ENCODE data around the gene EMC10.

Gene EMC10

DNA sequence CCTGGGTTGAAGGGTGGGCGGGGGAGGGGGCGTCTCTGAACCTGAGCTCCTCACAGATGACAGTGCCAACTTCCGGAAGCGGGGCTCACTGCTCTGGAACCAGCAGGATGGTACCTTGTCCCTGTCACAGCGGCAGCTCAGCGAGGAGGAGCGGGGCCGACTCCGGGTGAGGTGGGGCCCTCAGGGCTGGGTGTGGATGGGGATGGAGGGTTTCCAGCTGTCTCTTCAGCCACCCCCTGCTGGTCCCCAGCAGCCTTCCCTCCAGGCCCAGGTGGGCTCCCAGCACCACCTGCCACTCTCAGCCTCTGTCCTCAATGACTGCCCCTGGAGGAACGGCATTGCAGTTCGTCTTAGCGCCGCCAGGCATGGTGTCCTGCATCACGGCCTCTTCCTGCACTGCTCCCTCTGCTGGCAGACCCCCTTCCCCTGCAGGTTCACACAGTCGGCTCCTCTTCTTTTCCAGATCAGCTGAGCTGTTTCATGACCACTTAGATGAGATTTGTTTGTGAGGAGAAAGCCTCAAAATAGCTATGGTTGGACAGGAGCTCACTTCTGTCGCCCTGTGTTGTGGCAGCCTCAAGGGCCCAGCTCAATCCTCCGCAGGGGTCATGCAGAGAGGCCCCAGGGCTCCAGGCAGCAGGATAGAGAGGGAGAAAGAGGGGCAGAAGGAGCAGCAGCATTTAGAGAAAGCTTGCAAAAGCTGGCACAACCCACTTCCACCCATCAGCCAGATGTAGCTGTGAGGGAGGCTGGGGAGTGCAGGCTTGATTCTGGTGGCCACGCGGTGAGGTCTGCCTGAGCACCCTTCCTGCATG is 2.8 kb downstream of the EMC10 start:
- H3K4me3 ChIP-seq (ENCODE audit: low read length): no peak overlapping the region
- DNase-seq (ENCODE audit: low read depth): peak; percentile 28
- TF ChIP-seq, protein P1, sequence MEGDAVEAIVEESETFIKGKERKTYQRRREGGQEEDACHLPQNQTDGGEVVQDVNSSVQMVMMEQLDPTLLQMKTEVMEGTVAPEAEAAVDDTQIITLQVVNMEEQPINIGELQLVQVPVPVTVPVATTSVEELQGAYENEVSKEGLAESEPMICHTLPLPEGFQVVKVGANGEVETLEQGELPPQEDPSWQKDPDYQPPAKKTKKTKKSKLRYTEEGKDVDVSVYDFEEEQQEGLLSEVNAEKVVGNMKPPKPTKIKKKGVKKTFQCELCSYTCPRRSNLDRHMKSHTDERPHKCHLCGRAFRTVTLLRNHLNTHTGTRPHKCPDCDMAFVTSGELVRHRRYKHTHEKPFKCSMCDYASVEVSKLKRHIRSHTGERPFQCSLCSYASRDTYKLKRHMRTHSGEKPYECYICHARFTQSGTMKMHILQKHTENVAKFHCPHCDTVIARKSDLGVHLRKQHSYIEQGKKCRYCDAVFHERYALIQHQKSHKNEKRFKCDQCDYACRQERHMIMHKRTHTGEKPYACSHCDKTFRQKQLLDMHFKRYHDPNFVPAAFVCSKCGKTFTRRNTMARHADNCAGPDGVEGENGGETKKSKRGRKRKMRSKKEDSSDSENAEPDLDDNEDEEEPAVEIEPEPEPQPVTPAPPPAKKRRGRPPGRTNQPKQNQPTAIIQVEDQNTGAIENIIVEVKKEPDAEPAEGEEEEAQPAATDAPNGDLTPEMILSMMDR (IDR thresholded peaks at IDR 0.05; ENCODE audit: insufficient read depth, low read depth, low read length, missing control alignments): peak; percentile 51

DNA sequence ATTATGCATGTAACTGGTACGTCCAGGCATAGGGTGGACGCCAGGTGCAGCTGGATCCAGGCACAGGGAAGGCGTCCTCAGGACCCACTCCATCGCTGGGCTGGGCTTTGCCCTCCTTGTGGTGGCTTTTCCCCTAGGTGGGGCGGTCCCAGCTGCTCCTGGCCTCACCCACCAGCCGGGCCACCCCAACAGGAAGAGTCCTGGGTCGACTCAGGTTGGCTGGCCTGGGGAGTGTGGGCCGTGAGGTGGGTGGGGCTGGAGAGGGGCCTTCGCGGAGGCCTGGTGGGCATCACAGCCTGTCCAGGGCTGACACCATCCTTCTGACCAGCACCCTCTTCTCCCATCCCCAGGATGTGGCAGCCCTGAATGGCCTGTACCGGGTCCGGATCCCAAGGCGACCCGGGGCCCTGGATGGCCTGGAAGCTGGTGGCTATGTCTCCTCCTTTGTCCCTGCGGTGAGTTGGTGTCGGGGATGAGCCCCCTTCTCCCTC is 3.5 kb downstream of the EMC10 start:
- DNase-seq (ENCODE audit: low read depth): no peak
- TF ChIP-seq, protein P1 (IDR thresholded peaks at IDR 0.05; ENCODE audit: insufficient read depth, low read depth, low read length, missing control alignments): no peak
- H3K4me3 ChIP-seq (ENCODE audit: low read length): no peak overlapping the region

DNA sequence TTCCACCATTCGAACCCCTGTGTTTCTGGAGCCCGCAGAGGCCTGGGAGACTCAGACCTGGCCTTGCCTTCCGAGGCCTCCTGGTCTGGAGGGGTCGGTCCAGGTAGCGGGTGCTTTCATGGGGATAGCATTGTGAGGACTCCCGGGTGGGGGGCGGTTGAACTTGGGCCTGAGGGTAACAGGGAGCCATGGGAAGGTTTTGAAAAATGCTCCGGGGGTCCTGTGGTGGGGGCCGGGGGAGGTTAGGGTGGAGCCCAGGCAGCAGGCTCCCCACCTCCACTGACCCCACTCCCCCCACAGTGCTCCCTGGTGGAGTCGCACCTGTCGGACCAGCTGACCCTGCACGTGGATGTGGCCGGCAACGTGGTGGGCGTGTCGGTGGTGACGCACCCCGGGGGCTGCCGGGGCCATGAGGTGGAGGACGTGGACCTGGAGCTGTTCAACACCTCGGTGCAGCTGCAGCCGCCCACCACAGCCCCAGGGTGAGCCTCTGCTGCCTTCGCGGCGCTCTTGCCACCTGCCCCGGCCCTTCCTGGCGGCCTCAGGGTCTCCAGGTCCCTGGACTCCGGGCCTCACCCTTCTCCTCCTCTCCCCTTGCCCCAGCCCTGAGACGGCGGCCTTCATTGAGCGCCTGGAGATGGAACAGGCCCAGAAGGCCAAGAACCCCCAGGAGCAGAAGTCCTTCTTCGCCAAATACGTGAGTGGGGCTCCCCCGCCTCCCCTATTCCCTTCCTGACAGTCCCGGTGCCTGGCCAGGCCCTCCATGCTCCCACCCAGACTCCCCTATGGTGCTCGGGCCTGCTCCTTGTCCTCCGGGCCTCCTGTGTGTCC is 4.2 kb downstream of the EMC10 start:
- DNase-seq (ENCODE audit: low read depth): no peak
- TF ChIP-seq, protein P1 (IDR thresholded peaks at IDR 0.05; ENCODE audit: insufficient read depth, low read depth, low read length, missing control alignments): no peak
- no peak overlapping the region for H3K4me3 ChIP-seq (ENCODE audit: low read length)

DNA sequence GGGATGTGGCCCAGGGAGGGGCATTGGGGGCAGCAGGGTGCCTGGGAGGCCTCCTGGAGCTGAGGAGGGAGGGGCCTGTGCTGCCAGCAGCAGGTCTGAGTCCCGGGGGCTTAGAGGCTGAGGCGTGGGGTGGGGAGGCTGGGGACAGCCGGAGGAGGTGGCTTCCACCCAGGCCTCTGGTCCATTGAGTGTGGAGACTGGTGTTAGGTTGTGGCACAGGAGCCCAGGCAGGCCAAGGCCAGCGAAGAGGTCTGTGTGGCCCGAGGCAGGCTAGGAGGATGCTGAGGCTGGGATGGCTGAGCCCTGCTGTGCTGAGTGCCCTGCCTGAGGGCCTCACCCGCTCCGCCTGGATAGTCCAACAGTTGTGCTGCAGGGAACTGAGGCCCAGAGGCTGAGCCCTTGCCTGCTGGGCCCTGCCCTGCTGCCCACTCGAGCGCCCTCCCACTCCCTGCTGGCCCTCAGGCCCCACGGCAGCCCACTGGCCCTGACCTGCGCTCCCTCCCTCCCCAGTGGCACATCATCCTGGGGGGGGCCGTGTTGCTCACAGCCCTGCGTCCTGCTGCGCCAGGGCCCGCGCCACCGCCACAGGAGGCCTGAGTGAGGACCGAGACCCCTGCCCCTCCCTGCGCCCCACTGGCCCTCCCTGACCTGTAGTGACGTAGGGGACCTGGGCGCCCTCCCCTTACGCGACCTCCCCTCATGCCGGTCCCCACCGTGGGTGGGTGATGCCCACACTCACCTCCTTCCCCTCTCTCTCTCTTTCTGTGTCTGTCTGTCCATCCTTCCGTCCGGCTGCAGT is 5.2 kb downstream of the EMC10 start:
- TF ChIP-seq, protein P1 (IDR thresholded peaks at IDR 0.05; ENCODE audit: insufficient read depth, low read depth, low read length, missing control alignments): no peak
- no peak for DNase-seq (ENCODE audit: low read depth)
- H3K4me3 ChIP-seq (ENCODE audit: low read length): no peak overlapping the region

DNA sequence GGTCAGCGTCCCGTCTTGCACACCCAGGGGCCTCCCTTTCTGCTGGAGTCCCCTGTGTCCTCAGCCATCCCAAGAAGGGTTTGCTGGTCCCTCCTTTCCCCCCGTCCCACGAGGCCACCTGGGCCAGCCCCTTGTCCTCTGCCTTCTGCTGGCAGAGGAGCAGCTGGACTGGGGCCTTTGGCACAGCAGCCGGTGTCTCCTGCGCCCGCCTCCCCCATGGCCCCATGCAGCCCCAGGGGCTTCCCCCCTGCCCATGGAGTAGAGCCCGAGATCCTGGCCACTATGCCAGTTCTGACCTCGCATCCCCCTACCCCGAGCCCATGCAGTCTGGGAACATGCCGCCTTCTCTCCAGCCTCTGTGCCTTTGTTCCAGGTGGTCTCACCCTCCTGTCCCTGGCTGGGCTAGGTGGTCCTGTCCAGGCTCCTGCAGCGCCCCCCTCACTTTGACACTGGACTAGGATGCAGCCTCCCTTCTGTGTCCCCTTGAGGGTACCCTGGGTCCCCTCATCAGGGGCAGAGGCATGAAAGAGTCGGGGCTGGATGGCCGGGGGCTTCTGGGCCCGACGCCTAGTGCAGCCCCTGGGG is 6.1 kb downstream of the EMC10 start:
- no peak overlapping the region for H3K4me3 ChIP-seq (ENCODE audit: low read length)

DNA sequence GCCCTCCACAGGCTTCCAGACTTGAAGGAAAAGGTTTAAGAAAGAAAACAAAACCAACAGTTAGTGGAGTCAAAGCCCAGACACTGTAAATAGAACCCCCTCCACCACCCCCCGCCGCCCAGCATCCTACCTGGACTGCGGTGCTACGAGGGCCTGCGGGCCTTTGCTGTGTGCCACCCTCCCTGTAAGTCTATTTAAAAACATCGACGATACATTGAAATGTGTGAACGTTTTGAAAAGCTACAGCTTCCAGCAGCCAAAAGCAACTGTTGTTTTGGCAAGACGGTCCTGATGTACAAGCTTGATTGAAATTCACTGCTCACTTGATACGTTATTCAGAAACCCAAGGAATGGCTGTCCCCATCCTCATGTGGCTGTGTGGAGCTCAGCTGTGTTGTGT is 6.6 kb downstream of the EMC10 start:
- no peak for DNase-seq (ENCODE audit: low read depth)
- TF ChIP-seq, protein P1 (IDR thresholded peaks at IDR 0.05; ENCODE audit: insufficient read depth, low read depth, low read length, missing control alignments): no peak
- no peak overlapping the region for H3K4me3 ChIP-seq (ENCODE audit: low read length)

More for the DNA sequence above, 6.1 kb downstream of the EMC10 start:
- TF ChIP-seq, protein P1 (IDR thresholded peaks at IDR 0.05; ENCODE audit: insufficient read depth, low read depth, low read length, missing control alignments): no peak
- DNase-seq (ENCODE audit: low read depth): no peak

Data from epithelial cell of esophagus (primary cell).